K562 (cell line): Measurements from ENCODE around the gene FOXN3. TPM values are rescaled to one million over a fixed set of nuclear protein-coding genes. Genes with fewer than 3 reads are reported as not detected.

Source experiments
- CHD7 ChIP-seq: fragments of 200-600 bp; sonication (generic); IDR thresholded peaks from one replicate; pipeline ENCODE4 v1.6.1; 2012; ENCODE audit warnings: mild to moderate bottlenecking, low read depth, low read length, inconsistent platforms
- ZNF518B ChIP-seq: fragments of 250-450 bp; sonication (Bioruptor Pico); IDR thresholded peaks from 2 replicates; pipeline ENCODE4 v1.5.0; 2021; ENCODE audit warnings: mild to moderate bottlenecking, moderate library complexity
- polyA plus RNA-seq, 8 experiments: library from polyadenylated mRNA; depleted of rRNA in 4 of 8; stranded (reverse) in 5 of 8; unstranded in 3 of 8; fragments of >200 nt; fragmentation: Nextera tagmentation in 2 of 8; fragmentation: Illumina TruSeq in 1 of 8; extraction: Ambion mirVana in 2 of 8; extraction: Trizol in 1 of 8; gene quantifications; 2 replicates each; pipeline versions ENCODE4 v1.2.1 to v1.2.3, GENCODE V29; 2011 to 2014; ENCODE audit warnings: inconsistent platforms in 1 of 8, missing spikeins in 1 of 8
- total RNA-seq, 7 experiments: library from RNA; depleted of rRNA in 6 of 7; stranded (reverse); fragments of >200 nt in 6 of 7; fragmentation: Illumina TruSeq in 2 of 7; extraction: Trizol in 2 of 7; gene quantifications; 2 replicates each; pipeline versions ENCODE4 v1.2.1 to v1.2.3, GENCODE V29; 2011 to 2021; ENCODE audit warnings: low replicate concordance in 1 of 7

The FOXN3 gene
- total and polyA plus RNA-seq, 9 of the 15 experiments (the other 6 are each of a cell fraction or from before 2014, with no cell fraction given): 0.07 to 1.3 (median 0.40) TPM

DNA sequence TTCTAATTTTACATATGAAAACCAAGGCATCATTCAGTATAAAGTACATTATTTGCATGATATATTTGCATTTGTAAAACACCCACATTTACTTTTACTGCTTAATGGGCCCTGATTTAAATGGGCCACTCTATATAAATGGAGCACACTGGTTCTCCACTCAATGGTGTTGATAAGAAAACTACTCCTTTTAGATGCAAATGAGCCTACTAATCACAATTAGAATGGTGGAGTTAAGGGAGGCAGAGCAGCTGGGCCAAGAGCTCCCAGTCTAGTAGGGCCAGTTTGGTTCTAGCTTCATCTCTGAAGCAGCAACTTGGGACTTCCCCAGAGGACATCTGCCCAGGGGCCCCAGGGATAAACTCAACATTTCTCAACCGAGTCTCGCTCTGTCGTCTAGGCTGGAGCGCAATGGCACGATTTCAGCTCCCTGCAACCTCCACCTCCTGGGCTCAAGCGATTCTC, 120.7 kb downstream of the FOXN3 start (continued):
- TF ChIP-seq CHD7: no peak
- no peak for TF ChIP-seq ZNF518B
